ES-I3 (cell line): ENCODE measurements around the gene FRMPD1.
A peak's percentile ranks its signal among the peaks of the same experiment; 100 is the strongest.

Source experiments
- H3K36me3 ChIP-seq: 2 replicates; pipeline ENCODE4 v1.6.1; 2013; ENCODE audit warnings: mild to moderate bottlenecking, low read length, control low read depth, moderate library complexity; ENCODE audit not compliant: insufficient read depth
- H3K4me1 ChIP-seq: 2 replicates; pipeline ENCODE4 v1.6.1; 2013; ENCODE audit warnings: mild to moderate bottlenecking, control low read depth, low read length; ENCODE audit not compliant: insufficient read depth
- H3K9ac ChIP-seq: 2 replicates; pipeline ENCODE4 v1.6.1; 2013; ENCODE audit warnings: low read depth, mild to moderate bottlenecking, low read length, moderate library complexity
- H3K9me3 ChIP-seq: 2 replicates; pipeline ENCODE4 v1.6.1; 2013; ENCODE audit warnings: mild to moderate bottlenecking, low read length, moderate library complexity; ENCODE audit not compliant: control insufficient read depth, insufficient read depth

FRMPD1 gene

DNA sequence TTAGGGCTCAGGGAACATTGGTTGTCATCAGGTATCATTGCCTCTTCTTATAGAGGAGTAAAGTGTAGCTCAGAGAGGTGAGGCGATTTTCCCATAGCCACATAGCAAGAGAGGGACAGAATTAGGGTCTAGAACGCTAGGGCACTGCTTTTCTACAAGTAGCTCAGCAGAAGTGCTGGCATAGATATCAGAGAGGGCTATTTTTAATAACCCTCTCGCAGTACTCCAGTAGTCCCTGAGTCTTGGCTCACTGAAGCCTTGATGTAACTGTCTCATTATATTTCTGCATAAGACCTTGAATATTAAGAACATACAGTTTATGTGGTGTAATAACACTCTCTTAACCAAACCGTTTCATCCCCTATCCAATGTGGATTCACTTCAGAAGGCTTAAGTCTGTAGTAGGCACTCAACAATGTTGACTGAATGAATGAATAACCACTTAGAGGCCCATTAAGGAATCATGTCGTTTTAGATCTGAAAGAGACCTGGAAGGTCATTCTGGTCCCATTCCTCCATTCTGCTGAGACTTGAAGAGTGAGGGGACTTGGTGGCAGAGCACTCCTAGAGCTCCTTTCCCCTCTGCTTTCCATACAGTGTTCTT lies 4.7 kb upstream of the FRMPD1 start:
- no peak overlapping the region for H3K9ac ChIP-seq
- H3K36me3 ChIP-seq, result no peaks in the 10 kb centered on the region
- no peaks in the 10 kb centered on the region for H3K9me3 ChIP-seq
- H3K4me1 ChIP-seq, result no peaks in the 10 kb centered on the region

DNA sequence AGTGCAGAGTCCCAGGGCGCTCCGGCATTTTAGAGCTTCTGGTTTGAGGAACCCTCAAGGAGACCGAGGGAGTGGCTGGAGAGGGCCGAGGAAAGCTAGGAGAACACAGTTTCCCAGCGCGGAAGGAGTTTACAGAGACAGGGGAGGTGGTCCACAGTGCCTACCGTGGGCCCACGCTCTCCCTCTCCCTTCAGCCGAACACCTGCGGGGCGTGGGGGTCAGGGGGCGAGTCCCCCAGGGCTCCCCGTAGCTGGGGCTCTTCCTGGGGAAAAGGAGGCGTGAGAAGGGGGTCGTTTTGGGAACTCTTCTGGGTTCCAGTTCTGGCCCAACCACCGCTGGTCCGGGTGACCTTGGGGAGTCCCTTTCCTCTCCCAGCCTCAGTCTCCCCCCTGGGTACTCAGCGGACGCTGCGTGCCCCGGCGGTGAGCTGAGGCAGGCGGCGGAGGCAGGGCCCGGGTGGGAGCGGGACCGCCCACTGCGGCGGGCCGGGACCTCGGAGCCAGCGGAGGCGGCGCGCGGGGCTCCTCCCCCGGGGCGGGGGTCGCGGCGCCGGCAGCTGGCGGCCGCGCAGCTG lies 368 bp upstream of the FRMPD1 start:
- H3K36me3 ChIP-seq, result no peaks in the 10 kb centered on the region
- H3K4me1 ChIP-seq, result 0 out of 2 replicates have a peak, but pooled peaks cover 7% of the 10 kb centered on the region
- H3K9me3 ChIP-seq, result no peaks in the 10 kb centered on the region
- H3K9ac ChIP-seq, result peak overlapping the region; percentile 67

DNA sequence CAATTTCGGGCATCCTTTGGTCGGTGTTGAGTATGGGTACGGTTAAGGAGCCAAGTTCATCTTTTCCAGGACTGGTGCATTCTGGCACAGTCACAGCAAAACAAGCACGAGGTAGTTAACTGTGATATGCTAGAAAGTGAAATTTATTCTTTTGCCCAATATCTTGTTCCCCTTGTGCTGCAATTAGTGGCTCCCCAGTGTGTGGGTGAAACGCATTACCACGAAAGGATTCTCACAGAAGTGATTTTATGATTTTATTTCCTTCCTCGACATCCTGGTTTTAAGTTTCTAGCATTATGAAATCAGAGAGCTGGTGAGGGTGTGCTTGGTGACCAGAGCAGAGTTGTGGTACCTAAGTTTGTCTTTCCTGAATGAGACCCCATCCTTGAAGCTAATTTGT lies 1.5 kb downstream of the FRMPD1 start:
- Histone ChIP-seq H3K4me1 (0 out of 2 replicates have a peak, but pooled peaks cover 7% of the 10 kb centered on the region), H3K9ac (no peak overlapping the region), H3K9me3 (no peaks in the 10 kb centered on the region), H3K36me3 (no peaks in the 10 kb centered on the region)

DNA sequence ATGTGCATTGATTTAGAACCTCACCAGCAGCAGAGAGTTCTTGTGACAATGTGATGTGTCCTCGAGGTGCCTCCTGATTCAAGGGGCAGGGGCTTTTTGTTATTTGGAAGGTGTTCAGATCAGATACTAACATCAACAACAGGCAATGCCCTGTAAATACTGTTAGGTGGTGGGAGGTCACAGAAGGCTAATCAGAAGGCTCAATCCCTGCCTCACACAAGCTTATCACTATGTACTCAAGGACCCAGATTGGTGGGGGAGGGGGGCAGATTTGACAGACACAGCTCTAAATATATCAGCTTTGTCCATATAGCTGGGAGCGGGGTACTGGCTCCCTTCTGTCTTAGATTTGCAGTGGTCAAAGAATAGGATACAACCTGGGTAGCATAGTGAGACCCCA lies 2.6 kb downstream of the FRMPD1 start:
- Histone ChIP-seq H3K9ac (no peak overlapping the region), H3K4me1 (0 out of 2 replicates have a peak, but pooled peaks cover 7% of the 10 kb centered on the region), H3K9me3 (no peaks in the 10 kb centered on the region), H3K36me3 (no peaks in the 10 kb centered on the region)

DNA sequence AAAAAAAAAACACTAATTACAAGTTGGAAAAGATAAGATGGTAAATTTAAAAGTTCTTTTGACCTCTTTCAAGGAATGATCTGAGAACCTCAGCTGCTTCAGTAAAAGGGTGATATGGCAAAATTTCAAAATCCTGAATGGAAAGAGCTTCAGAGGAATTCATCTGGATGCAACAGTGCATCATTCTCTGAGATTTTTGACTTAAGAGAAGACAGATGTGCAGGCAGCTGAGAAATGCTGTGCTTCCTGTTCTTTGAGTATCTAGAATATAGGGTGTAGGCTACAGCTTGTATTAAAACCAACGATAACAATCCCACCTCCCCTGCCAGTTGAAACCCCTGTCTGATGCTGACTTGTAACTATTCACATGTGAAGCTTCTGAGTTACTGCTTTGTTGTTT lies 6.2 kb downstream of the FRMPD1 start:
- Histone ChIP-seq H3K4me1 (0 out of 2 replicates have a peak, but pooled peaks cover 2% of the 10 kb centered on the region), H3K9ac (no peak overlapping the region), H3K9me3 (no peaks in the 10 kb centered on the region), H3K36me3 (no peaks in the 10 kb centered on the region)

DNA sequence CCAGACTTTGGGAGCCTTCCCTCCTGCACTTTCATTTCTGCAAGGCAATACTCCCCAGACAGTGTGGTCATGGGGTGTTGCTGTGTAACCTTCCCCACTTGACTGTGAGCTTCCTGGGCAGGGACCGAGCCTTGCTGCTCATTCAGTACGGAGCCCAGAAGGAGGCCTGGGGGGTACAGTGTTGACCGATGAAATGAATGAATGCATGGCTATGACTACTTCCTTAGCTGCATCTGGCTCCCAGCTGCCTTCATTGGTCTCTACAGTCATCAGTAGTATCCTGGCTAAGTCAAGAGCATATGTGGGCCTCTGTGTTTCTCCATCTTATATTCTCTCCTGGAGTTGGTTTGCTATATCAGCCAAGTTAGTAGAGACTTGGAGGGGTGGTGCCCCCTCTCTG lies 9.9 kb downstream of the FRMPD1 start:
- Histone ChIP-seq H3K9ac (no peak overlapping the region), H3K4me1 (no peaks in the 10 kb centered on the region), H3K9me3 (no peaks in the 10 kb centered on the region), H3K36me3 (no peaks in the 10 kb centered on the region)

DNA sequence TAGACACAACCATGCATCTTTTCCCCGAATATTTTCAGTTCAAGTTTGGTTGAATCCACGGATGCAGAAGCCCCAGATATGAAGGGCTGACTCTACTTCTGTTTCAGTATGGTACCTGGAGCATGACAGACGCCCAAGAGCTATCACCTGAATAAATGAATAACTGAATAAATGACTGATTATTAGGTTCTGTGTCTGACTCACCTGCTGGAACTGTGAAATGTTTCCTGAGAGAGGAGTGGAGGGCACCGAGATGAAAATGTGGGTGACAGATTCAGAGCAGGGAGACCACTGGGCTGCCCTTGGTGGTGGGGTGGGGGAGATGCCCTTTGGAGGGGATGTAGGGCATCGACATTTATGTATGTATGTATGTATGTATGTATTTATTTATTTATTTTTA lies 13.2 kb downstream of the FRMPD1 start:
- Histone ChIP-seq H3K36me3 (no peaks in the 10 kb centered on the region), H3K9me3 (no peaks in the 10 kb centered on the region), H3K4me1 (peaks cover 10% of the 10 kb centered on the region; the same call in 1 of the 2 replicates), H3K9ac (no peak overlapping the region)

- Histone ChIP-seq H3K36me3 (no peaks in the 10 kb centered on the region), H3K9me3 (no peaks in the 10 kb centered on the region), H3K9ac (no peak overlapping the region), H3K4me1 (peaks cover 16% of the 10 kb centered on the region; the same call in 1 of the 2 replicates)
Measured at GRCh38 chr9:37667706-37668105, 17.0 kb downstream of the FRMPD1 start.

DNA sequence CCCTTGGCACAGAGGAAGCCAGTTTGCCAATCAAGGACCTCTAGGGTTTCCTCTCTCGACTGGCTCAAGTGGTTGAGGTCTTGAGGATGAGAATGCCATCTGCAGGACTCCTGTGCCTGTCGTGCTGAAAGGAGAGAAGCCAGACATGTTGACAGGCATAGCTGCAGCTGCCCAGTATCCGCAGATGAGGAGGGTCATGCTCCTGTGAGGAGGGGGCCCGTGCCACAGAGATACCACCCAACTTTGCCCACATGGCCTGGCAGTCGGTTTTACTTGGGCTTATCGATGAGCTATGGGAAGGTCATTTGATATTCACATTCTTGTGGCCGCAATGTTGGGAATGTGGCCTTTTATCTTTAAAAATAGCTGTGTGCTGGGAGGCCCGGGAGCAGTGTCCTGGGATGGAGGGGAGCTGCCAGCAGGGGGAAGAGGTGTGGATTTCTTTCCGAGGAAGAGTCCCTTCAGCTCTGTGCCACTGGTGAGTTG lies 17.4 kb downstream of the FRMPD1 start:
- Histone ChIP-seq H3K9me3 (no peaks in the 10 kb centered on the region), H3K36me3 (no peaks in the 10 kb centered on the region), H3K4me1 (peaks cover 16% of the 10 kb centered on the region; the same call in 1 of the 2 replicates), H3K9ac (no peak overlapping the region)

DNA sequence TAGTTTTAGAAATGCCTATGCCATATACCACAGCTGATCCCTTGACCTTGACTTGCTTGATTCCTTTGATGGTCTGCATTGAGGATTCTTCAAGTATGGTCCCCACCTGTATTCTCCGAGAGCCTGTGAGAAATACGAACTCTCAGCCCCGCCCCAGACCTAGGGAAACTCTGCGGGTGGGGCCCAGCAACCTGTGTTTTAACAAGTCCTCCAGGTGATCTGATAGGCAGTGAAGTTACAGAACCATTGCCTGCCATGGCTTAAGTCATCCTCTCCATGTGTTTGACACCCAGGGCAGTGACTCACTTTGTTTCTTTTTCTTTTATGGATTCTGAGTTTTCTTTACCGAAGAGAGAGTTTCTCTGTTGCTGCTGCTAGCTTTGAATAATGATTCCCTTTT lies 18.5 kb downstream of the FRMPD1 start:
- Histone ChIP-seq H3K36me3 (no peaks in the 10 kb centered on the region), H3K9ac (no peak overlapping the region), H3K4me1 (peaks cover 16% of the 10 kb centered on the region; the same call in 1 of the 2 replicates), H3K9me3 (no peaks in the 10 kb centered on the region; the same call in 1 of the 2 replicates)

GRCh38 chr9:37675661-37676060 lies 24.9 kb downstream of the FRMPD1 start:
- Histone ChIP-seq H3K9ac (no peak overlapping the region), H3K9me3 (no peaks in the 10 kb centered on the region; the same call in 1 of the 2 replicates), H3K36me3 (no peaks in the 10 kb centered on the region), H3K4me1 (no peaks in the 10 kb centered on the region)

- Histone ChIP-seq H3K4me1 (no peaks in the 10 kb centered on the region), H3K9ac (no peak overlapping the region), H3K36me3 (no peaks in the 10 kb centered on the region), H3K9me3 (no peaks in the 10 kb centered on the region; the same call in 1 of the 2 replicates)
Measured at GRCh38 chr9:37676411-37676830, 25.7 kb downstream of the FRMPD1 start.

DNA sequence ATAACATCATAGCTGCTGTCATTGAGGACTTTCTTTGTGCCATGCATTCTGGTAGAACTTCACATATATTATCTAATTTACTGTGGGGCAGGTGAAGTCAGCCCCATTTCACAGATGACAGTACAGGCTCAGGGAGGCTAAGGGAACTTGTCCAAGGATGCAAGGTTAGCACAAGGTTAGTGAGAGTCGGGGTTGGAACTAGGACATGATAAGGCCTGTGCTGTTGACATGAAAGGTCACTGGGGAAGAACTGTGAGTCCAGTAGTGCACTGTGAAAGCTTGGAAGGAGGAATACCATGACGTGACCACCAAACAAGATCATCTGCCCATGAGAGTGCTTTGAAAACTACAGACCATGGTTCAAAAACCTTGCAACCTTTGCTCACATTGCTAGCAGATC lies 26.7 kb downstream of the FRMPD1 start:
- Histone ChIP-seq H3K9me3 (no peaks in the 10 kb centered on the region; the same call in 1 of the 2 replicates), H3K4me1 (no peaks in the 10 kb centered on the region), H3K9ac (no peak overlapping the region), H3K36me3 (no peaks in the 10 kb centered on the region)

DNA sequence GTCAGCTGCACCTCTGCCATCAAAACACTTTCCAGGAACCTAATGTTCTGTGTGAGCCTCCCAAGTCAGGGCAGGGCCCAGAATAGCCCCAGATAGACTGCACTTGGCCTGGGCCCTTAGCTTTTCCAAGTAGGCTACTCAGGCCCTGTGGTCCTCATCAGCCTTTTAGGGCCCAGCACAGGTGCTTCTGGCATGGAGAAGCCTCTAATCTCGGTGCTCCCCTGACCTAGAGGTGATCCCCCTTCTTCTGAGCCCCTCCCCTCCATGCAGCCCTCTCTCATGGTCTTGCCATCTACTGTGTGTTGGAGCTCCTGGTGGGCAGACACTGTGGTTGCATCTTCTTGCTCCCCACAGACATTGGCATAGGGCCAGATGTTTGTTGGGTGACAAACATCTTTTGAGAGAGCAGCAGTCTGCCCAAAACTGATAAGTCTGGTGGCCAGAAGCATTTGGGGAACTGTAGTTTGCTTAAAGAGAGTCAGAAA lies 28.1 kb downstream of the FRMPD1 start:
- H3K9me3 ChIP-seq, result no peaks in the 10 kb centered on the region; the same call in 1 of the 2 replicates
- no peaks in the 10 kb centered on the region for H3K36me3 ChIP-seq
- H3K9ac ChIP-seq, result no peak overlapping the region
- no peaks in the 10 kb centered on the region for H3K4me1 ChIP-seq
